ENCODE measurements around the gene SERPINA5. TPM values are rescaled to one million over a fixed set of nuclear protein-coding genes. Genes with fewer than 3 reads are reported as not detected.

SERPINA5 gene
- total RNA-seq: 1.1 and 1.5 TPM in 2 replicates

GRCh38 chr14:94581127-94581999 lies at the start of gene SERPINA5:
Gene SERPINA5, plus strand, starts transcription at chr14:94581426. Its CDS starts 5,937 bp downstream, at chr14:94587363.

GRCh38 chr14:94560751-94561655 lies 20.2 kb upstream of the SERPINA5 start, which contains the start of gene SERPINA4:
Gene SERPINA4, plus strand, starts transcription at chr14:94561442. Its CDS starts 2,041 bp downstream, at chr14:94563483.

GRCh38 chr14:94612174-94612573 lies 30.9 kb downstream of the SERPINA5 start, which contains the start of gene SERPINA3:
Gene SERPINA3, plus strand, starts transcription at chr14:94612391. Its CDS starts 2,051 bp downstream, at chr14:94614442.

Other genes with a start within 250 kb of the SERPINA5 start
- not detected in 2 replicates for gene SERPINA2, start 214.7 kb upstream of the SERPINA5 start, total RNA-seq
- not detected in 2 replicates for gene SERPINA1, start 192.8 kb upstream of the SERPINA5 start, total RNA-seq
- gene SERPINA11, start 128.6 kb upstream of the SERPINA5 start, total RNA-seq: not detected in 2 replicates
- gene SERPINA9, start 105.2 kb upstream of the SERPINA5 start, total RNA-seq: not detected in 2 replicates
- gene SERPINA12, start 72.0 kb upstream of the SERPINA5 start, total RNA-seq: not detected in 2 replicates
- not detected in 2 replicates for gene SERPINA4, start 20.0 kb upstream of the SERPINA5 start, total RNA-seq
- 324 and 530 TPM in 2 replicates for gene SERPINA3, start 31.0 kb downstream of the SERPINA5 start, total RNA-seq
- not detected in 2 replicates for gene GSC, start 188.7 kb downstream of the SERPINA5 start, total RNA-seq

Data from cardiac atrium fibroblast (primary cell).